Activated CD4-positive, alpha-beta T cell treated with anti-CD3 and anti-CD28 coated beads, Interleukin-2, amount 50 U/mL, for 16 hours (primary cell): ENCODE data around the gene PYGO2.
"Not testable (repeated sequence)": the region's sequence is repeated elsewhere in the genome, so short reads cannot be mapped to it uniquely, and the experiment has no call there.

Experiments used
- DNase-seq: peaks from one replicate; pipeline ENCODE4 v3.0.0-alpha.2; 2020

The PYGO2 gene

GRCh38 chr1:154977762-154978161 is 16.2 kb upstream of the PYGO2 start:
- not testable (repeated sequence) for DNase-seq

DNA sequence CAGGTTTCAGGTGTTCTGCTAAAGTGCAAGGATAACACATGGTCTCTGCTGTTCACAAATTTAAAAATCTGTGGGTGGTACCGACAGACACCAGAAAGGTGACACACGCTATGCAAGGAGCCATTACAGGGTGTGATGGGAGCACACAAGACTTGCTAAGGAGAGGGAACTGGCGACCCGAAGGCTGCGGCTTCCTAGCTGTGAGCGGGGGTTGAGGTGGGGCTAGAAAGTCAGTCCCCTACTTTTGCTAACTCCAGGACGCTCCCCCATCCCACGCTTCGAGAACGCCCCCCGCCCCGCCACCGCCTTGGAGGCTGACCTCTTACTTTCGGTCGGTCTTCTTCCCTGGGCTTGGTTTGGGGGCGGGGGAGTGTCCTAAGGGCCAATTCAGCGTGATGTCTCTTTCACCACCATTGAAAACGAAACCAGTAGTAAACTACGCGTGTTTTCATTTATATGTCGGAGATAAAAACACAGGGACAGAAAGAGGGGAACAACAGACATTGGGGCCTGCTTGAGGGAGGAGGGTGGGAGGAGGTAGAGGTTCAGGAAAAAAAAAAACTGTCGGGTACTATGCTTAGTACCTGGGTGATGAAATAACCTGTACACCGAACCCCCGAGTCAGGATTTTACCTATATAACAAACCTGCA is 14.0 kb upstream of the PYGO2 start:
- DNase-seq, result peak; percentile 69

DNA sequence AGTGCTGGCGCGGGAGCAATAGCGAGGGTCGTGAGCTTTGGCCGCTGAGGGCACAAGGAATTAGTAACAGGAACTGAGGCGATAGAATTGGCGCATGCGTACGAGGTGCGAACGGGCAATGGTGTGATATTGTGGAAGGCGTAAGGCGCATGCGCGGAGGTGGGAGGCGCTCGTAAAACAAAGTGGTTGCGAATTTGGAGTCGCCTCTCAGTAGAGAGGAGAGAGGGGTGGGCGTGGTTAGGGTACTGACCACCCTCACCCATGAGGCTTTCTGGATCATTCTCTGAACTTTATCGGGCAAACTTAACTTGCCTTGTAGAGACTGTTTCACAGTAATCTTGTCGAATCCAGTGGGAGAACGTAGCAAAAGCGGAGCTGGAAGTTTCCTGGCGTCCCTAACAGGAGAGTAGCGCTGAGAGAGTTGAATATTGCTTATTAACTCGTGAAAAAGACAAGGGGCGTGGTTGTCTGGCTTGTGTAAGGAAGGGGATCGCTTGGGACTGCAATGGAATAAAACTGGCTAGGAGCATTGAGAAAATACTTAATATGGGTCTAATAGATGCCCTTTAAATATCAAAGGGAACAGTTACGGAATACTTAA is 13.3 kb upstream of the PYGO2 start:
- peak; percentile 98 for DNase-seq

DNA sequence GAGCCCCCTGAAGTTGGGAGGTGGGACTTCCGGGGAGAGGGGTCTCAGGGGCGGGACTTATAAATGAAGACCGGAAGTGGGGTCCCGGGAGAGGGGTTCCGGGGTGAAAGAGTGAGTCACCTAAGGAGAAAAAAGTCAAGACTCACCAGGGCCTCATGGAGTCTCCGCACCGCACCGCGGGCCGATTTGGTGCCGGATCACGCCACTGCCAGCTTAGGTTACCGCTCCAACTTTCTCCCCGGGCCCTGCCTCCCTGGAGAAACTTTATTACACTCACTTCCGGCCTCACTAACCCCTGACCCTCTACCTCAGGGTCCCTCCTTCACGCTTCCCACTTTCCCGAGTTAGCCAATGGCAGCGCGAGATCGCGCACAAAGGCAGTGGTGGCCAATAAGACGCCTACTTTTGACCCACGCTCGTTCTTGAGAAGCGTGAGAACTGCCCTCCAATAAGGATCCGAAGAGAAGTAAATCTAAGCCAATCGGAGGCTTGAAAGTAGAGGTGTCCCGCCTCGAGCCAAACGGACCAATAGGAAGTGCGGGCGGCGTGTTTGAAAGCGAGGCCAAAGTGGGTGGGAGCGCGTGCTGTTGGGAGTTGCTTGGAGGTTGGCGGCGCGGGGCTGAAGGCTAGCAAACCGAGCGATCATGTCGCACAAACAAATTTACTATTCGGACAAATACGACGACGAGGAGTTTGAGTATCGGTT is 12.7 kb upstream of the PYGO2 start, which contains the start of gene CKS1B:
TSS of gene CKS1B (plus strand) at position 580 of the 706 bp plus-strand sequence. CDS start at position 645, 65 bp downstream.
- DNase-seq, result peak; percentile 99

GRCh38 chr1:154973344-154974101 is 11.9 kb upstream of the PYGO2 start:
- peak; percentile 97 for DNase-seq

DNA sequence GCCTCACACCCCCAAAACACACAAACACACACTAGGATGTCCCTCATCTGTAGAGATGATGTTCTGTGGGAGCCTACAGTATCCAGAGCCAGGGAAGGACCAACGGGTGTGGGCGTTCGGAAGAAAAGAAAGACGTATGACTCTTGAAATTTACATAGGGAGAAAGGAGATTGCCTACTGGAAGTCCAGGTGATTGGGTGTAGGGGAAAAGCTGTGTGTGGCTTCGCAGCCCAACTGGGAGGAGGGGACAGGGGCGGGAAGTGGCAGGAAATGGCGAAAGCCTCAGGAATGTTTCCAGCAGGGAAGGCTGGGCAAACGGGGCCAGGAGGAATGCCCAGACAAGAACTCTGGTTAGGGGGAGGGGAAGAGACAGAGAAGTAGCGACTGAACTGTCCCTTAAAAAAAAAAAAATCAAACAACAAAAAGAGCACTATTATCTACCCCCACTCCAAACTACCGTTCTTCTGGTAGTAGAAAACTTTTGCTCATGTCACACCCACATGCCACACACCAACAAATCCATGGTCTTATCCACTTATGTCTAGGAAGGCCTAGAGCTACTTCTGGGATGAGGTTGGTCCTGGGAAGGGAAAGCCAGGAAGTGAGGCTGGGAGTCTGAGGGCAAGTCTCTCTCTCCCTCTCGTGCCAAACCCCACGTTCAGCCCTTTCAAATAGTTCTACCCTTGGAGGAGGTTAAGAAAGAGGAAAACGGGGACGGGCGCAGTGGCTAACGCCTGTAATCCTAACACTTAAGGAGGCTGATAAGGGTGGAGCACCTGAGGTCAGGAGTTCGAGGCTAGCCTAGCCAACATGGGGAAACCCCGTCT is 11.1 kb upstream of the PYGO2 start:
- no peak for DNase-seq

GRCh38 chr1:154972213-154972516 is 10.6 kb upstream of the PYGO2 start:
- no peak for DNase-seq

DNA sequence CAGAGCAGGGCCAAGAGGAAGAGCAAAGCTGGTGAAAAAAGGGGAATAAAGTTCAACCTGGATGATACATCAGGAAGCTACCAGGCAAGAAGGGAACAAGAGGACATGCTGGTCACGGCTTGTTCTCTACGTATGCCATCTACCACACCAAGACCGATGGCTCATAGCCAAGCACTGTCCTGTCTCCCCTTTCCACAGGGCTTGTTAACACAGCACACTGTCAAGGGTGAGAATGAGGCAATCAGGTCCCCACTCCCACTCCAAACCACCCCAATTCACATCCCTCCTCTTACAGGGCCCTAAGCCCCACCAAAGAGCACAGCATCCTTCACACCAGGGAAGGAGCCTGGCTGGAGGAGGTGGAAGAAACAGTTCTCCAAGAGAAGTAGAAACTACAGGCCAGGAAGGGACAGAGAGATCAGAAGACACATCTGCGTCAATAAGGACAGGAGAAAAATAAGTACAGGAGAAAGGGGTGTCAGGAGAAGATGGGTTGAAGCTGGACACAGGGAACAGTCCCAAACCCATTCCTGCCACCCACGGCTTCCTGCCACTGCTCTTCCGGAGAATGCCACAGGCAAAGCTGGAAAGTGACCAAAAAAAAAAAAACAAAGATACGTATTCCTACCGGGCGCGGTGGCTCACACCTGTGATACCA is 9.9 kb upstream of the PYGO2 start:
- no peak for DNase-seq

DNA sequence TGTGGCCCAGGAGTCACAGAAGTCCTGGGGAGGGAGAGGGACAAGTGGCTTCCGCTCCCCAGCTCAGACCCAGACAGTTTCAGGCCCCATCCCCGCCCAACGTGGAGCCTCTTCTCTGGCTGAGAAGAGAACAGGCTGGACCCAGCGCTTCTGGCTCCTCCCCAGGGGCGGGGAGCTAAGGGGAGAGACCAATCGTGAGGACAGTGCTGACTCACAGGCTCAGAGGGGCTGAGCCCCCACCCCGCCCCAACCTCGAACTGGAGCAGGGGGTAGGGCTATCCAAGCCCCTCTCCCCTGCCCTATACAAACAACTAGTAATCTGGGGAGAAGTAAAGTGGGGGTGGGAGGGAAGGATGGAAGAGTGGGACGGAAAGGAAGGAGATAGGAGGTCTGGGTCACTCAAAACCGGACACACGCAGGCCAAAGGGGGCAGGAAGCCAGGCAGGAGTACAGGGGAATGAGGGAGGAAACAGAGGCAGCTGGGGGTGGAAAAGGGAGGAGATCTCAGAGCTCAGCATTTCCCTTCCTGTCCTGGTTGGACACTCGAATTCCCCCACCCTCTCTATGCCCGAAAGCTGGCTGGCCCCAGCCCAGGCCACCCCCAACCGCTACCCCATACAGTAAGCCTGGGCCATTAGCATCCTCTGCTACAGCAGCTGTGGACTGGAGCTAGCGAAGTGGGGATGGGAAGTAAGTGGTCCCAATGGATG is 9.2 kb upstream of the PYGO2 start, which contains the start of gene SHC1:
TSS of gene SHC1 (minus strand) at position 117 of the 710 bp plus-strand sequence. CDS start 221 bp downstream, outside the sequence.
- peak; percentile 60 for DNase-seq

- DNase-seq, result no peak
Observed at GRCh38 chr1:154969860-154970452, 8.4 kb upstream of the PYGO2 start.

GRCh38 chr1:154969246-154969645 is 7.7 kb upstream of the PYGO2 start:
- no peak for DNase-seq

DNA sequence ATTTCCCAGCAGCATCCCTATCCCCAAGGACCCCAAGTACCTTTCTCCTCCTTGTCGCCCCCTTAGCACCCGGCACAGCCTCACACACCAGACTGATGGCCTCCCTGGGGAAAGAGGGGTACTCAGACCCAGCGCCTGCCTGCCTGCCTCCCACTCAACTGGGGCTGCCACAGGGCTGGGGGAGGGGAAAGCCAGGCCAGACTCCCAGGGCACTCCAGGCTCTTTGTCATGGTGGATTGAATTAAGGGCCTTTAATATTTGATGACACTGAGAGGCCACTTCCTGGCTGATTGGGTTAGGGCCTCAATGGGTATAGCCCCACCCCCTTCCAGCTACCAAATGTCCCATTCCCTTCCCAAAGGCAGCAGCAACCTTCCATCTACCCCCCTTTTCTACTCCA is 7.1 kb upstream of the PYGO2 start:
- no peak for DNase-seq

DNA sequence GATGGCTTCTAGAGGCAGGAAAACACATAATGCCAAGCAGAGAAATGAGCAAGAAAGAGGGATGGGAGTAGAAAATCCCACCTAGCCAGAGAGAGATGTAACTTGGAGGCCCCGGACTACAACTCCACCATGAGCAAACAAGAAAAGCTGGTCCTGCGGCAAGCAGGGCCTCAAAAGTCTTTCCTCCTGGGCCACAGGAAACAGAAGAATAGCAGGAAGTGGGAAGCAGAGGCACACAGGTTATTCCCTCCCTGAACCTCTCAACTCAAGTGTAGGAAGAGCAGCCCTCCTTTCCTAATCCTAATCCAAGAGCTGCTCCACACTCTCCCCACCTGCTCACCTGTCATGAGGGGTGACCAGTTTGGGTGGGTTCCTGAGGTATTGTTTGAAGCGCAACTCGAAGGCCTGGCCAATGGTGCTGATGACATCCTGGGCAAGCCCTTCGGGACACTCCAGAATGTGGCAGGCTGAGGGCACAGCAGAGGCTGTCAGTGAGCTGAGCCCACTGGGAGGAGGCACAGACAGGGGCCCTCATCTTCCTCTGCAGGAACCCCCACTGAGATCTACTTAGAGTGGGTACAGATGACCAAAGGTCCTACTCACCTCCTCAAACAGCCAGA is 5.9 kb upstream of the PYGO2 start:
- DNase-seq, result no peak

DNA sequence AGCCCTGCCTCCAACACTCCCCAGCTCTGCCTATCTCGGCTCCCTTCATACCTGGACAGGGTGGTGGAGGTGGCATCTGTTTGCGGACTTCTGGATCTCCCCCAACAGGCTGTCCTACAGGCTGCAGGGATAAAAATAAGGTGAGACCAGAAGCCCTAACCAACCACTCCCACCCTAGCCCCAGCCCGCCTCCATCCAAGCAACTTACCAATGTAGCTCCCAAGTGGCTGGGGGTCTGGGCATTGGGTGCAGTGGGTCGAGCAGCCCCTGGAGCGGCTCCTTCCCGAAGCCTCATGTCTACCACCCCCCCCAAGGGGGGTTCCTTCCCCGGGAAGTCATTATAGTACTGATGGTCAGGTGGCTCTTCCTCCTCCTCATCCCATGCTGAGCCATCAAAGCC is 4.5 kb upstream of the PYGO2 start:
- no peak for DNase-seq

GRCh38 chr1:154964359-154964758 is 2.8 kb upstream of the PYGO2 start:
- no peak for DNase-seq

- DNase-seq, result no peak
Observed at GRCh38 chr1:154963643-154964042, 2.1 kb upstream of the PYGO2 start.

- no peak for DNase-seq
Observed at GRCh38 chr1:154962795-154963330, 1.3 kb upstream of the PYGO2 start.

DNA sequence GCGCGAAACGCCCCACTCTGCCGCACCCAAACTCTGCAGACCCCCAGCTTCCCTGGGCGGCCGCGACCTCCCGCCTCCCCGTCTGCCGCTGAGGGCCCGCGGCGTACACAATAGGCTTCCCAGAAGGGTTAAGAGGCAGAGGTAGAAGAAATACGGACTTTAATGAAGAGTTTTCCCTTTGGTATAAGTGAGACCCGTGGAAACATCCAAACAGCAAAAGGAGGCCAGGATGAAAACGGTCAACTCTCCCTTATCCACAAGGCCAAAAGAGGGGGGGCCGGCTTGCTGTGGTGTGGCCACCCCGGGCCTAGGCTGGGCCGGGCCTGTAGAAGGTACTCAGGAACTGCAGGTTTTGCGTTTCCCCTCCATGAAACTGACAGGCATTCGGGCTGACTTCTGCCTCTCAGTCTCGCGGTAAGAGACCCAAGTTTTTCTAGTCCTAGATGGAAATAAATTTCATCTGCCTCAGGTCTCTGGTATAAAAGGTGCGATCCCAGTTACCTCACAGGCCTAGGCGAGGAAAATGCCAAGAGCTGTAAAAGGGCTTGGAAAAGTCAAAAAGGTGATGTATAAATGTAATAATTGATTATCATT is 671 bp upstream of the PYGO2 start:
- DNase-seq, result no peak

GRCh38 chr1:154960446-154961136 is 991 bp downstream of the PYGO2 start:
- no peak for DNase-seq
